ENCODE measurements around the gene FAT2.
"Not testable (repeated sequence)": the region's sequence is repeated elsewhere in the genome, so short reads cannot be mapped to it uniquely, and the experiment has no call there.

The FAT2 gene

DNA sequence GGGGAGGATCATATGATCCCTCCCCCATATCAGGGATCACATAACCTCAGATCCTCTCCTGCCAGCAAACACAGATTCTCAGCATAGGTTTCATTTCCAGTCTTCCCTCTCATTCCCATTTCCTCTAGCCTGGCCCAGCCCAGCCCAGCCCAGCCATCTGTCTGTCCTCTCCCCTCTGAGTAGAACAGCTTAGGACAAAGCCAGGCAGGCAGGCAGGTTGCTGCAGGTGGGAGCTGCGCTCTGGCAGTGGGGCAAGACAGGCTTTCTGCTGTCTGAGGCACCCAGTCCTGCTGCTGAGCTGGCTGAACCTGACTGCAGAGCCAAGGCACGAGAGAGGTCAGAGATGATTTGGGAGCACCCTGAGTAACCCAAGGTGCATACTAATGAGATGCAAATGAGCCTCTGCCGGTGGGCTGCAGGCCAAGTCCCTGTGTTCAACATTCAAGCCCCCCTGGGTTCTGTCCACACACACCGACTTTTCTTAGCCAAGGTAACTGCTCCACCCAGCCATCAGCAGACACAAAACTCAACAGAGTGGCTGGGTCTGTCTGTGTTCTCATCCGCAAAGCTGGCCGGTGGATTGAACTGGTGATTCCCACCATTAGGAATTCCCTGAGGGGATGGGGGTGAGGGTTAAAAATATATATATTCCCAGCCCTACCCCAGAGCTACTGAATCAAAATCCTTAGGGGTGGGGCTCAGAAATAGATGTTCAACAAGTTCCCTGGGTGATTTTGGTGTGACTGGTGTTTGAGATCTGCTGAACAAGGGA lies 9.1 kb downstream of the FAT2 start:
- no peak for DNase-seq (ENCODE audit: low spot score)

GRCh38 chr5:151581347-151581746 lies 9.8 kb downstream of the FAT2 start:
- no peak for DNase-seq (ENCODE audit: low spot score)

GRCh38 chr5:151580858-151581257 lies 10.3 kb downstream of the FAT2 start:
- no peak for DNase-seq (ENCODE audit: low spot score)

DNA sequence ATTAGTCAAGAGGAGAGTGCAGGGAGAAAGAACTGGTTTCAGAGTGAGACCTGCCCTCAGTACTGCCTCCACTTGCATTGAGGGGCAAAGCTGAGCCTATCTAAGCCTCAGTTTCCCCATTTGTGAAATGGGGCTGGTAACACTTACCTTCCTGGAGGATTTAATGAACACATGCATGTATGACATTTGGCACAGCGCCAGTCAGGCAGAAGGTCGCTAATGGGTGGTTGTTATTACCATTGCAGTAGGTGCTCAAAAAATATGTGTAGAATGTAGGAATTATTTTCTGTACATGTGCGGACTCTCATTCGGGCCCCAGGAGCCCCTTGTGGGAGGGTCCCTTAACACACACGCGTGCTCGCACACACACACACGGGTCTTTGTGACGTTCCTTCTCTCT lies 10.9 kb downstream of the FAT2 start:
- DNase-seq (ENCODE audit: low spot score) = no peak

DNA sequence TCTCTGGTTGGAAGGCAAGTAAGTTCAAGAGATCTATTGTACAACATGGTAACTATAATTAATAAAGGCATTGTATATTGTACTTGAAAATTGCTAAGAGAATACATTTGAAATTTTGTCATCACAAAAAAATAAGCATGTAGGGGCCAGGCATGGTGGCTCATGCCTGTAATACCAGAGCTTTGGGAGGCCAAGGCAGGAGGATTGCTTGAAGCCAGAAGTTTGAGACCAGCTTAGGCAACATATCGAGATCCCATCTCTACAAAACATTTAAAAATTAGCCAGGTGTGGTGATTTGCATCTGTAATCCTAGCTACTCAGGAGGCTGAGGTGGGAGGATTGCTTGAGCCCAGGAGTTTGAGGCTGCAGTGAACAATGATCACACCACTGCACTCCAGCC lies 12.0 kb downstream of the FAT2 start:
- DNase-seq (ENCODE audit: low spot score) = not testable (repeated sequence)

DNA sequence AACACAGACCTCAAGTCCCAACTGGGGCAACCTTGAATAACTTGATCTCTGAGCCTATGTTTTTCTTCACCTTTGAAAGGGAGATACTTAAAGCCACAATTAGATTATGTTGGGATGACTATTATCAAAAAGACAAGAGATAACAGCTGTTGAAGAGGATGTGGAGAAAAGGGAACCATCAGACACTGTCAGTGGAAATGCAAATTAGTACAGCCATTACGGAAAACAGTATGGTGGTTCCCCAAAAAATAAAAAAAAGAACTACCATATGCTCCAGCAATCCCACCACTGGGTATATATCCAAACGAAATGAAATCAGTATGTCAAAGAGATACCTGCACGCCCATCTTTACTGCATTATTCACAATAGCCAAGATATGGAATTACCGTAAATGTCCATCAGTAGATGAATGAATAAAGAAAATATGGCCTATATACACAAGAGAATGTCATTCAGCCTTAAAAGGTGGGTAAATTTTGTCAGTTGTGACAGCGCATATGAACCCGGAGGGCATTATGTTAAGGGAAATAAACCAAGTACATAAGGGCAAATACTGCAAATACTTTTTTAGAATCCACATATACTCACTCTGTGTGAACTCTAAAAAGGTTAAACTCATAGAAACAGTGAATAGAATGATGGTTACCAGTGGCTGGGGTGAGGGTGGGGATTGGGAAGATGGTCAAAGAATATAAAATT lies 12.7 kb downstream of the FAT2 start:
- DNase-seq (ENCODE audit: low spot score) = no peak

GRCh38 chr5:151577566-151577965 lies 13.6 kb downstream of the FAT2 start:
- DNase-seq (ENCODE audit: low spot score) = no peak

DNA sequence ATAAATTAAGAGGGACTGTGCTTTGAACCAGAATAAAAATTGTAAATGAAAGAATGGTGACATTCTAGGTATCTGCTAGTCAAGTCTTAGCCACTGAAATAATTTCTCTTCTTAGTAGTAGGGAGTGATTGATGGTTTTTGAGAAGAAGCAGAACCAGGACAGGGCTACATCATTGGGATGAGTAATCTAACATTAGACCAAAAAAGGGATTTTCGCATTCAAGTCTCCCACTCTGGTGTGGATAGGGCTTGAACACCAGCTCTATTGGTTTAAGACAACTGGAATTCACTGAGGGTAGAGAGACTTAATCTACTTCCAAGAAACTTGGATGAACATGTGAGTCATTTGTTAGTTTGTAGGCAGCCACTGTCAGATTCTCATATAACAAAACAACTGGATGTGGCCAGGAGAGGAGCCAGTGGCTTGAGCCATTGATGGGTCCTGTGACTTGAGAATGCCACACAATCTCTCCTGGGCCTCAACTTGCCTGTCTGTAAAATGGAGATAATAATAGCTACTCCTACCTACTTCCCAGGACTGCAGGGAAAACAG lies 16.6 kb downstream of the FAT2 start:
- DNase-seq (ENCODE audit: low spot score) = no peak

- no peak for DNase-seq (ENCODE audit: low spot score)
These were observed 18.3 kb downstream of the FAT2 start for GRCh38 chr5:151572657-151573368.

- DNase-seq (ENCODE audit: low spot score) = no peak
These were observed 19.6 kb downstream of the FAT2 start for GRCh38 chr5:151571270-151572173.

GRCh38 chr5:151570512-151571269 lies 20.4 kb downstream of the FAT2 start:
- DNase-seq (ENCODE audit: low spot score) = no peak

DNA sequence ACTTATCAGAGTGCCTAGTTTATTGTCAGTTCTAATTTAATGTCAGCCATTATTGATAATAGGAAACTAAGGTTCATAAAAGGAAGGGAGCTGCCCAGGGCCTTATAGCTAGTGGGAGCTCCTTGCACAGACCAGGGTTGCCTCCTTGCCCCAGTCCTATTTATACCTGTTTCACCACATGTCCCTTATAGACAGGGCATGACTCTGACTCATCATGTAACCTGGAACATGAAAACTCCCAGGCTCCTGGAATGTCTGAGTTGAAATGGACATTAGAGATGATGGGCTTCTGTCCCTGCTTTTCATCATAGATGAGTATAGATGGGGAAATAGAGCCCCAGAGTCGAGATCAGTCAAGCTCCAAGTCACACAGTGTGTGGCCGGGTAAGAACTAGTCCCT lies 21.1 kb downstream of the FAT2 start:
- DNase-seq (ENCODE audit: low spot score) = no peak

GRCh38 chr5:151569132-151570046 lies 21.7 kb downstream of the FAT2 start:
- no peak for DNase-seq (ENCODE audit: low spot score)

DNA sequence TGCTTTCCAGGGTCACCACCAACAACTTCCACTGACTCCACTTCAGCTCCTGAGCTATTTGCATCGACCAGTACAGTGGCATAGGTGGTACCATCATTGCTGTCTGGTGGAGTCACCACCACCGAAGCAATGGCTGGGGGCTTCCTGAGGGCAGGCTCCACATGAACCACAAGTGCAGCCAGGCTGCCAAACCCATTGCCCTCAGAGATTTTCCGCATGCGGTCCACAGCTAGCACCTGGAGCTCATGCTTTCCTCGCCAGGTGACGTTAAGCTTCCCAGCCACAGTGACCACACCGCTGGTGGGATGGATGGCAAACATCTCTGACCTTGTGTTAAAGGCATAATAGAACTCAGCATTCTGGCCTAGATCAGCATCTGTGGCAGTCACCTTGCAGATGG lies 23.1 kb downstream of the FAT2 start:
- DNase-seq (ENCODE audit: low spot score) = no peak

DNA sequence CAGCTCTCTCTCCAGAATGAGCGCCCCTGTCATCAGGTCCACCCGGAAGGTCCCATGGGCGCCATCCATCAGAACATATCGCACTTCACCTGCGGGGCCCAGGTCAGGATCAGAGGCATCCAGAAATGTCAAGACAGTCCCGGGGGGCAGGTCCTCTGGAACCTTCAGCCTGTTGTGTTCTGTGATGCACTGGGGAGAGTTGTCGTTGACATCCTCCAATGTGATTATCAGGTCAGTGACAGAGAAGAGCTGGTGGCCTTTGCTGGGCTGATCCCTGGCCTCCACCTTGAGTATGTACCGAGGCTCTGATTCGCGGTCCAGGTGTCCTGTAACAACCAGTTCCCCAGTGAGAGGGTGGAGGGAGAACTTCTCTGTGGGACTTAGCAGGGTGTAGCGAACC lies 25.2 kb downstream of the FAT2 start:
- no peak for DNase-seq (ENCODE audit: low spot score)

GRCh38 chr5:151562019-151562707 lies 29.0 kb downstream of the FAT2 start:
- DNase-seq (ENCODE audit: low spot score) = no peak

- DNase-seq (ENCODE audit: low spot score) = no peak
These were observed 33.2 kb downstream of the FAT2 start for GRCh38 chr5:151557951-151558350.

DNA sequence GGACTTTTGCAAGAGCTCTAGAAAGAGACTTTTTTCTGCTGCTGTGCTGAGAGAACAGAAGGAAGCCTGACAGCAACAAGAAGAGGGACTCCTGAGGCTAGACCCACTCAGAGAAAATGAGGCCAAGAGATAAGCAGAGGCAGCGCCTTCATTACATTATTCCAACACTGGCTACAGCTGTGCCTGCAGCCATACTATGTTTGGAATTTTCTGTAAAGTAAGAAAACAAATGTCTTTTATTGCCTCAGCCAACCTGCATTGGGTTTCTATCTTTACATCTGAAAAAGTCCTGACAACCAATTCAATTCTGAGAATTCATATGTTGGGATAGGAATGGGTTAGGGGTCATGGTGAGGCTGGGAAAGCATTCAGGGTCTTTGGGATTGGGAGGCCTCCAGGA lies 33.7 kb downstream of the FAT2 start:
- no peak for DNase-seq (ENCODE audit: low spot score)

- DNase-seq (ENCODE audit: low spot score) = no peak
These were observed 34.3 kb downstream of the FAT2 start for GRCh38 chr5:151556806-151557205.

Data from COLO829 (cell line).